Activated naive CD8-positive, alpha-beta T cell treated with anti-CD3 and anti-CD28 coated beads, Interleukin-2, amount 50 U/mL, for 24 hours (primary cell): ENCODE data around the gene GALC.

Source experiments
- ATAC-seq: fragments of 150-1000 bp; cut with Tn5 transposase; one replicate; pipeline ENCODE4 v1.10.0; 2021
- DNase-seq: peaks from one replicate; pipeline ENCODE4 v3.0.0; 2021
- H3K27ac Mint-ChIP-seq: one replicate; pipeline ENCODE4 v1.8.0; 2021; ENCODE audit warnings: mild to moderate bottlenecking, mixed read lengths
- H3K27me3 Mint-ChIP-seq: one replicate; pipeline ENCODE4 v1.8.0; 2021; ENCODE audit warnings: mixed read lengths
- H3K36me3 Mint-ChIP-seq: one replicate; pipeline ENCODE4 v1.8.0; 2021; ENCODE audit warnings: low read depth, mixed read lengths
- H3K4me1 Mint-ChIP-seq: one replicate; pipeline ENCODE4 v1.8.0; 2021; ENCODE audit warnings: mixed read lengths
- H3K4me3 Mint-ChIP-seq: one replicate; pipeline ENCODE4 v1.8.0; 2021; ENCODE audit warnings: mild to moderate bottlenecking, moderate library complexity, mixed read lengths
- H3K9me3 Mint-ChIP-seq: one replicate; pipeline ENCODE4 v1.8.0; 2021; ENCODE audit warnings: mixed read lengths

GALC gene

DNA sequence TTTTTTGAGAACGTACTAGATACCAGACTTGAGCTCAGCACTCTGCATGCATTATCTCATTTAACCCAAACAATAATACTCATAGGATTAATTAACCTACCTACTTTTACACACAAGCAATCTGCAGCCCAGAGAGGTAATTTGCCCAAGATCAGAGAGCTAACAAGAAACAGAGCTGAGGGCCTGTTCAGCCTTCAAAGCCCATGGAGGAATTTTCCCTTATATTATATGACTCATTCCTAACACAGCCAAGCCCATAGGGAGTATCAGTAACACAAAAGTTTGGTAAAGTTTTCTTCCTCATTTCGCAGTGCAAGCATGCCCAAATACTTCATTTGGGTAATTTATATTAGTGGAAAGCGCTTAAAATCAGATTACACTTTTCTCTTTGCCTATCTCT is 94.7 kb downstream of the GALC start:
- ATAC-seq: no peak
- Mint-ChIP-seq H3K36me3 (no peaks in the 10 kb centered on the region), H3K27me3 (peaks cover 18% of the 10 kb centered on the region), H3K4me3 (no peak overlapping the region), H3K4me1 (no peaks in the 10 kb centered on the region), H3K9me3 (no peaks in the 10 kb centered on the region), H3K27ac (no peak overlapping the region)
- no peak for DNase-seq

DNA sequence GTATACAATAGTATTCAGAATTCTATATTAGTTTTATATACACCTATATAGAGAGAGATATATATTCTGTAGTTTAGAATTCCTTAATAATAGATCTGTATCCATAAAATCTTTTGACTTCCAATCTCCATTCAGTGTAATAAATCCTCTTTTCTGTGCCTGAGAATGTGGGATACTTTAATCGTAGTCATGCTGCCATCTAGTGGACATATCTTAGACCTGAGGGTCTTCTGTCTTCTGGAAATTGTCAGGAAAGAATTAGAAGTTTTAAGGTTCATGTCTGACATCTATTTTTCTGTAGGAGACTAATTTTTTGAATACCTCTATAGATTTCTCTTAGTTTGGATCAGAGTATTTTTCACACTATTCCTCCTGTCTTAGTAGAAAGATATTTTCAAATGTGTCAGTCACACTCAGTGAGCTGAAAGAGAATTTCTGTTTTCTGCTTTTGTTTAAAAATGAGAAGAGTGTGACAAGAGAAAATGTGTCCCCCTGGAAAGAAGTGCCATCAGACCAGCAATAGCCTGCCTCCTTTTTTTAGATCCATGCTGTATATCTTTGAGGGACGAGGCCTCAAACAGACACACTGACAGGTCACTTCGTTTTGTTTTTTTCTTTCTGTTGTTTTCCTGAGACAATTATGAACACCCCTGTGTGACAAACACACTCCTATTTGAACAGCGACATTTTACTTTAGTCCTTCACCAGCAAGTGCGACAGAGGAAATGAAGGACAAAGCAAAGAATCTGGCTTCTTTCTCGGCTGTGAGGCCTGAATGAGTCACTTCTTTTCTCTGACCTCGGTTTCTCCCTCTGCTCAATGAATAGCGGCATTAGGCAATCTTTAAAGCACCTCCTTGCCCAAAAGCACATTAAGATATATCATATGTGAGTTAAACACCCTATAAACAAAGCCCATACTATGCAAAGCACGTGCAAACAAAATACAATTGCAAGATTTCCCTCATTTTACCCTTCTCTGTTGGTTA is 96.3 kb downstream of the GALC start:
- H3K4me1 Mint-ChIP-seq: no peaks in the 10 kb centered on the region
- no peak overlapping the region for H3K27ac Mint-ChIP-seq
- no peak for ATAC-seq
- H3K4me3 Mint-ChIP-seq: no peak overlapping the region
- no peaks in the 10 kb centered on the region for H3K36me3 Mint-ChIP-seq
- peaks cover 18% of the 10 kb centered on the region for H3K27me3 Mint-ChIP-seq
- no peaks in the 10 kb centered on the region for H3K9me3 Mint-ChIP-seq
- DNase-seq: peak; percentile 3

DNA sequence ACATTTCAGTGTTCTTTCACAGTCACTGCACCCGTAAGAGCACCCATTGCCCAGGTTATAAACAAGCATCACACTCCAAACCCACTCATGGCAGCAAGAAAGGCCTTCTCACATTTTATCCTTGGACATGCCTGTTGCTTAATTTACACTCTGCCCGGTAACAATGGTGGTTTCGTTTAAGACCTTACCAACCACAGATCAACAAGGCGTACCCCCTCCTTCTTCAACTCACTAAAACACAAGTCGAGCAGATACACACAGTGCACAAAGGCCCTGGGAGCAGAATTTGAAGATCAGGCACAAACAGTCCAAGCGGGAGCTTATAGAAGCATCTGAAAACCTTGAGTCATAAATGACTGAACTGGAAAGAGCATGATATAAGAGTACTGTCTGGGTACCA is 98.1 kb downstream of the GALC start:
- DNase-seq (no peak), ATAC-seq (no peak)
- no peaks in the 10 kb centered on the region for H3K36me3 Mint-ChIP-seq
- H3K9me3 Mint-ChIP-seq: no peaks in the 10 kb centered on the region
- no peaks in the 10 kb centered on the region for H3K4me1 Mint-ChIP-seq
- H3K27me3 Mint-ChIP-seq: peaks cover 18% of the 10 kb centered on the region
- no peak overlapping the region for H3K27ac Mint-ChIP-seq
- no peak overlapping the region for H3K4me3 Mint-ChIP-seq

DNA sequence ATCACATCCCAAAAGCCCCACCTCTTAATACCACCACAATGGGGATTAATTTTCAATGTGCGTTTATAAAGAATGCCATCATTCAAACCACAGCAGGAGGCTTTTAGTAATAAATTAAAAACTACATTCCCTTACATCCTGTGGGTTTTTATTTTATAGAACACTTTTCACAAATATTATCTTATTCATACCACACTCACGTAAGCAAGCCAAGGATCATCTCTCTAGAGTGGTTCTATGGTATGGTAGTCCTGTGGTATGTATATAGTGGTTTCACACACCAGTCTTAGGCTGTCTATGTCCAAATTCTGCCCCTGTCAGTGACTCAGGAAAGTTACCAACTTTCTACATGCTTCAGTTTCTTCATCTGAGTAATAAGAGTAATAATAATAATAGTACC is 100.2 kb downstream of the GALC start:
- no peaks in the 10 kb centered on the region for H3K4me1 Mint-ChIP-seq
- ATAC-seq: no peak
- H3K9me3 Mint-ChIP-seq: no peaks in the 10 kb centered on the region
- no peaks in the 10 kb centered on the region for H3K36me3 Mint-ChIP-seq
- H3K27ac Mint-ChIP-seq: no peak overlapping the region
- H3K4me3 Mint-ChIP-seq: no peak overlapping the region
- DNase-seq: no peak
- H3K27me3 Mint-ChIP-seq: peaks cover 16% of the 10 kb centered on the region

DNA sequence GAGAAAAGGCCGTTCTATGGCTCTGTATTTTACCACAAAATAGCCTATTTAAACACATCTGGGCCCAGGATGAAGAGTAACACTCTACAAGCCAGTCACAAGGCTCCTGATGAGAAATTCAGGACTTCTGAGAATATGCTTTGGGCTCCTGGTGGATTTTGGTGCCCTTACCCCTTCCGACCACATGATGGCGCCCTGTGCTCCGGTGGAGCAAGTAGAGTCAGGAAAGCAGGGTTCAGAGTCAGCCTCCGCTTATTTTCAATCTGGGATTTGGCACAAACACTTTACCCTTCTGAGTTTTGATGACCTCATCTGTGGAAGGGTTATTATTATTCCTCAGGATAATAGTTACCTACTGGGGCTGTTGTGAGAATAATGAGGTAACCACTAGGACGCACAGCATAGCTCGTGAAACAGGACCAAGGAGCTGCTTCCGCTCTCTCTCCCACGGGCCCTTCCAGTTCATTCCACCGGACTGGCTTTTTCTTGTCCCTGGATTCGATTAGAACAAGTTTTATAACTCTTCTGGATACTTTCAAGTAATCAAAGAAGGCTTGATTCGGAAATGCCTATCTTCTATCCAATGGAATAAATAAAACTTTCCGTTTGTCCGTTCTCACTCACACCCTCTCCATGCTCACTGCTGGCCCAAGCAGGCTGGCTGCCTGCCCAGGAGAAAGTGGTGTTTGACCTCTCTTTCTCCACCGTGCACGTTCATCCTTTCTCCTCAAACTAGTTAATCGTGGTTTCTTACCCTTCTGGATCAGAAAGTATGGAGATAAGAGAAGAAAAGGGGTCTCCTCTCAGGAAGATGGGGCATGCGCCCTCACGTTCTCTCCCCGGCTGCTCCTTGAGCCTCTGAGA is 104.6 kb downstream of the GALC start:
- DNase-seq (peak; percentile 33), ATAC-seq (no peak)
- Mint-ChIP-seq H3K27ac (no peak overlapping the region), H3K9me3 (no peaks in the 10 kb centered on the region), H3K4me1 (no peaks in the 10 kb centered on the region), H3K36me3 (no peaks in the 10 kb centered on the region), H3K4me3 (no peak overlapping the region), H3K27me3 (peaks cover 14% of the 10 kb centered on the region)

DNA sequence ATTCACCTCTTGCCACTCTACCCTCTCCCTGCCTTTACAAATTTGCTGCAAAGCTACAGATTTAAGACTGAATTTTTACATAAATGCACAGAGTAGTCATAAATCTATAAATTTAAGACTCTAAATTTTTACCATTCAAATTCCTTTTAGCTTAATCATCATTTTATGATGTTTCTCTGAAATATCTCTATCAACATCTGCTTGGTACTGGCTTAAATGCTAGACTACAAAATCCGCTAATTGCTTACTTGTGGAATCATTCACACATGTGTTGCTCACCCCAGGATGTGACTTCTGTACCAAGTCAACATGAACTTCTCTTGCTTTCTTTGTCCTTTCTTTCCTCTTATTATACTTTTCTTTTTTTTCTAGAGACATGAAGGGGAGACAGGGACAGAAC is 109.2 kb downstream of the GALC start:
- Mint-ChIP-seq H3K4me3 (no peak overlapping the region), H3K4me1 (no peaks in the 10 kb centered on the region), H3K36me3 (no peaks in the 10 kb centered on the region), H3K9me3 (no peaks in the 10 kb centered on the region), H3K27ac (no peak overlapping the region), H3K27me3 (peaks cover 19% of the 10 kb centered on the region)
- DNase-seq (no peak), ATAC-seq (no peak)
